Erythroblast (primary cell): Measurements from ENCODE around the gene CLDN3.
"Not testable (repeated sequence)": the region's sequence is repeated elsewhere in the genome, so short reads cannot be mapped to it uniquely, and the experiment has no call there.

Source experiments
- DNase-seq, 2 experiments: peaks; one replicate each; lab custom pipeline; 2025; lab: John Stamatoyannopoulos, UW
- GATA1 ChIP-seq: IDR thresholded peaks from 2 replicates; pipeline ENCODE4 v1.6.1; 2011; ENCODE audit warnings: low read depth, mild to moderate bottlenecking, control low read depth, low read length, moderate library complexity
- POLR2A ChIP-seq: IDR thresholded peaks from 2 replicates; pipeline ENCODE4 v1.6.1; 2011; ENCODE audit warnings: mild to moderate bottlenecking, low read length

Gene CLDN3

DNA sequence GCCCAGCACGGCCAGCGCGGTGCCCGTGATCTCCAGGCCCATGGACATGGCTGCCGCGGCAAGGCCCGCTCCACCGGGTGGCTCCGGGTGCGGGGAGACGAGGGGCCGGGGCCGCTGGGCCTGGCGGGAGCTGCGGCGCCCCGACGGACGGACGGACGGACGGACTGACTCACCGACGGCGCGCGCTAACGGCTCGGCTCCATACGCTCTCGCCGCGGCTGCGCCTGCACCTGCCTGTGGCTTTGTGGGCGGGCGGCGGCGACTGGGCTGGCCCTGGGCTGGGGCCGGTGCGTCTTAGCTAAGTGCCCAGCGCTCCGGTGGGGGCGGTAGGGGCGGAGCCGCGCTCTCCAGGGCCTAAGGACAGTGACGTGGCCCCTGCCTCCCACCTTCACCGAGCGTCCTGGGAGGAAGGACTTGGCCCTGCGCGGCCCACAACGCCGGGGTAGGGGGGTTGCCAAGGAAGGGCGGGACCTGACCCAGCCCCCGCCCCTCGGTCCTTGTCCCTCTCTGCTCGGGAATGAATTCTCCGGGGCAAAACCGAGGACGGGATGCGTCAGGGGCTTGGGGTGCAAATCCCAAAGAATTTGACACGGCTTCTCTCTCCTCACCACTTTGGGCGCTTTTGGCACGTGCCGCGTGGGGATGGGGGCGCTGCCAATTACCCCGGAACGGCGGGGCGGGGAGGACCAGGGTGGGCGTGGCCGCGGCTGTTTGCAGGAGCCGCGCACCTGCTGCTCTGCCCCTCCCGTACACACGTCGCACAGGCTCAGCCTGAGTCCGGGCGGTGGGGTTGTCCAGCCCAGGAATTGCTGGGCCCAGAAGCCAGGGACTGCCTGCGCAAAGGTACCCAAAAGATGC, at the start of gene CLDN3:
Gene CLDN3, minus strand, starts transcription at position 269 of the 858 bp plus-strand sequence. Its CDS starts 221 bp downstream, at position 48.
- TF ChIP-seq GATA1 (no peak), POLR2A (no peak)
- peak in 1 of 2 experiments; percentile 23 for DNase-seq

- TF ChIP-seq GATA1 (no peak), POLR2A (no peak)
- DNase-seq, result no peak
Measured at GRCh38 chr7:73817121-73817520, 47.1 kb upstream of the CLDN3 start.

- no peak for DNase-seq
- TF ChIP-seq GATA1 (no peak), POLR2A (no peak)
Measured at GRCh38 chr7:73815436-73815835, 45.4 kb upstream of the CLDN3 start.

- no peak for TF ChIP-seq GATA1
- no peak for TF ChIP-seq POLR2A
- no peak for DNase-seq
Measured at GRCh38 chr7:73812996-73813395, 42.9 kb upstream of the CLDN3 start.

DNA sequence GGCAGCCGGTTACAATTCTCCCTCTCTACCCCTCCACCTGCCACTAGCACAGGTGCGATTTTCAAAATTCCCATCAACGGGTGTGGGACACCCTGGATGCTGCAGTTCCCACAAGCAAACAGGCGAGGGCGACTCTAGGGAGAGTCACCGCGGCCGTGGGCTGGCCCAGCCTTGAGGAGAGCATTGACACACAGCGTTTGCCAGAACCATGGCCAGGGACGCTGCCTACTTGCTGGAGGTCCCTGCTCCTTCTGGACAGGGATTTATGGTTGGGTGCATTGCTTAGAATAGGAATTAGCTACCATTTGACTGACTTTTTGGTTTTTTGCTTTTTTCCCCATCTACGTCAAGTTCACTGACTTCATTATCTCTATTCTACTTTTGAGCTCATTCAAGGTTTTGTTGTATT, 41.7 kb upstream of the CLDN3 start:
- TF ChIP-seq POLR2A (no peak), GATA1 (no peak)
- DNase-seq, result peak; percentile 65 to 79

- TF ChIP-seq GATA1, result no peak
- TF ChIP-seq POLR2A, result no peak
- DNase-seq, result no peak
Measured at GRCh38 chr7:73810998-73811360, 40.9 kb upstream of the CLDN3 start.

DNA sequence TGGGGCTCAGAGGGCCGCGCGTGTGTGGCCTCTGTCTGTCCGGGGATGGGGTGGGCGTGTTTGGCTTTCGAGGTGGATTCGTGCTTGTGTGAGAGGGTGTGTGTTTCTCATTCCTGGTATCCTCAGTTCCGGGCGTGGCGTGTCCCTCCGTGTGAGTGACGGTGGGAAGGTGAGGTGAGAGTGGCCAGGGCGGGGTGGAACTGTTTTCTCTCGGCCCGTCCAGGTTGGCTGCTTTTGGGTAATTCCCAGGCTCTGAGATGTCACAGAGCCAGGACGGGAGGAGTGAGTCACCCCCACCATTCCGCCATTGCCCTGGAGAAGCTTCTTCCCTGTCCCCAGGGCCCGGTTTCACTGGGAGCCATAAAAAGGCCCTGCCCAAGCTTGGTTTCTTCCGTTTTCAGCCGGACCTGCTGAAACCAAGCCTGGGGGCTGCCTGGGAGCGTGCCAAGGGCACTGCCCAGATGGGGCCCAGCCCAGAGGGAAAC, 39.4 kb upstream of the CLDN3 start:
- DNase-seq, result no peak
- no peak for TF ChIP-seq POLR2A
- no peak for TF ChIP-seq GATA1

DNA sequence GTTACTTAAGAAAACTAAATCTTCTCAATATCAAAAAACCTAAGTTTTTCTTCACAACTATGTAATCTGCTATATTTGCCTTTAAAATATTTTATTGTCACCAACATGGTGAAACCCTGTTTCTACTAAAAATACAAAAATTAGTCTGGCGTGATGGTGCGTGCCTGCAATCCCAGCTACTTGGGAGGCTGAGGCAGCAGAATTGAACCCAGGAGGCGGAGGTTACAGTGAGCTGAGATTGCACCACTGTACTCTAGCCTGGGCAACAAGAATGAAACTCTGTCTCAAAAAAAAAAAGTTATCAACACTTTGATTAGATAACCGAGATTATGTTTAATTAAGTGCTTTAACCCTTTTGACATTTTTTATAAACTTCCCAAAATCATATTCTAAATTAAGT, 32.4 kb upstream of the CLDN3 start:
- TF ChIP-seq POLR2A (no peak), GATA1 (no peak)
- no peak for DNase-seq

DNA sequence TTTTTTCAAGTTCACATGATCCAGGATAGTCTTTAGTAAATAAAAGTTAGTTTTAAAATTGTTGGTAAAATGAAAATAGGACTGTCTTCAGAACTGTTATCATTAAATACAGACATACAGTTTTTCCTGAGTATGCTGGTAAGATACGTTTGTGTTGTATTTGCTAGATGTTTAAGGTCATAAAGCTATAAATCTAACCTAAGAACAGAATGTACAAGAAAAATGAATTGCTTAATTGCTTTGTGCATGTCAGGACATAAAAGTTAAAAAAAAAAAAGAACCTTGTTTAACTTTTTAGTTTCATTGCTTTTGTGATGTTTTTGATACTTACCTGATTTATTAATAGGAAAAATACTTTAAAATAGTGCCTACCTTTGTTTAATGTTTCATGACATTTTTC, 31.5 kb upstream of the CLDN3 start:
- DNase-seq, result no peak
- TF ChIP-seq POLR2A (no peak), GATA1 (no peak)

DNA sequence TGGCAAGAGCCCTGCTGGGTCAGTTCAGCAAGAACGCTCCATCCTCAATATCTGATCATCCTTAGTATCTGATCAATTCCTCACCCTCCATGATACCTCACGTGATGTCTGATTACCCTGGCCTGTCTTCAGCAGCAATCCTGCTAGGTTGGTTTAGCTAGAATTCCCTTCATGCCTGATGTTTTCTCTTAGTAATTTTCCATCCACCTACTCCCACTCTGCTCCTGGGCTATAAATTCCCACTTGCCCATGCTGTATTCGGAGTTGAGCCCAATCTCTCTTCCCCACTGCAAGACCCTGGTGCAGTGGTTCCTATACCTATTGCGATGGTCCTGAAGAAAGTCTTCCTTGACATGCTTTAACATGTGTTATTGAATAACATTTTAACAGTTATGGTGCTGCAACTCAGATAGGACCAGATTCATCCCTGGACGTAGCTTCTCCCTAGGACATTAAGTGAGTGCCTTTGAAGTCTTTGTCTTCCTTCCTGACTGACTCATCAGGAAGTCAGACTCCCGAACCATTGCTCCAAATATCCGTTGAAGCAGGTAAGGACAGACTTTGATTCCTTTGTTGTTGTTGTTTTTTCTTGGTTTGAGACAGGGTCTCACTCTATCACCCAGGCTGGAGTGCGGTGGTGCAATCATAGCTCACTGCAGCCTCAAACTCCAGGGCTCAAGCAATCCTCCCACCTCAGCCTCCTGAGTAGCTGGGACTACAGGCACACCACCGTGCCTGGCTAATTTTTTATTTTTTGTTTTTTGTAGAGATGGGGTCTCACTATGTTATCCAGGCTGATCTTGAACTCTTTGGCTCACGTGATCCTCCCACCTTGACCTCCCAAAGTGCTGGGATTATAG, 29.4 kb upstream of the CLDN3 start:
- DNase-seq, result no peak
- no peak for TF ChIP-seq GATA1
- no peak for TF ChIP-seq POLR2A

DNA sequence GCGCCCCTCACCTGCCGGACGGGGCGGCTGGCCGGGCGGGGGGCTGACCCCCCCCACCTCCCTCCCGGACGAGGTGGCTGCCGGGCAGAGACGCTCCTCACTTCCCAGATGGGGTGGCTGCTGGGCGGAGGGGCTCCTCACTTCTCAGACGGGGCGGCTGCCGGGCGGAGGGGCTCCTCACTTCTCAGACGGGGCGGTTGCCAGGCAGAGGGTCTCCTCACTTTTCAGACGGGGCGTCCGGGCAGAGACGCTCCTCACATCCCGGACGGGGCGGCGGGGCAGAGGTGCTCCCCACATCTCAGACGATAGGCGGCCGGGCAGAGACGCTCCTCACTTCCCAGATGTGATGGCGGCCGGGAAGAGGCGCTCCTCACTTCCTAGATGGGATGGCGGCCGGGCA, 27.1 kb upstream of the CLDN3 start:
- DNase-seq, result not testable (repeated sequence)

GRCh38 chr7:73796656-73797055, 26.6 kb upstream of the CLDN3 start:
- DNase-seq, result not testable (repeated sequence)

DNA sequence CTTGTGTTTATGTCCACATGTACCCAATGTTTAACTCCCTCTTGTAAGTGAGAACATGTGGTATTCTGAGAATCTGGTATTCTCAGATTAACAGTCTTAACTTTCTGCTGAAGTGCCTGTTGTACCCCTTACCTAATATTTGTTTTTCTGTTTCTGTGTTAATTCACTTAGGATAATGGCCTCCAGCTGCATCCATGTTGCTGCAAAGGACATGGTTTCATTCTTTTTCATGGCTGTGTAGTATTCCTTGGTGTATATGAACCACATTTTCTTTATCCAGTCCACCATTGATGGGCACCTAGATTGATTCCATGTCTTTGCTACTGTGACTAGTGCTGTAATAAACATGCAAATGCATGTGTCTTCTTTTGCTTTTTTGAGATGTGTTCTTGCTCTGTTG, 25.1 kb upstream of the CLDN3 start:
- not testable (repeated sequence) for DNase-seq

GRCh38 chr7:73791170-73791690, 21.2 kb upstream of the CLDN3 start:
- DNase-seq, result not testable (repeated sequence)
